IMR-90 (cell line): Measurements from ENCODE around the gene LIN37. TPM values are rescaled to one million over a fixed set of nuclear protein-coding genes. Genes with fewer than 3 reads are reported as not detected.

Source experiments
- ATAC-seq: fragments of 200-7000 bp; cut with Tn5 transposase; 2 replicates; pipeline ENCODE4 v1.9.1; 2020; ENCODE audit warnings: low read depth, mild to moderate bottlenecking, moderate library complexity
- BruUV-seq: library from RNA; stranded (reverse); fragments of 400-500 nt; replicated peaks from 2 replicates; lab custom pipeline; 2021; lab: Mats Ljungman, UMichigan
- CTCF ChIA-PET: fragments of 300-600 bp; formaldehyde crosslinking; extraction: SDS; loops from one replicate; lab custom pipeline; 2021; ENCODE audit warnings: antibody characterized with exemption; lab: Yijun Ruan, JAX
- POLR2A ChIA-PET: fragments of 300-600 bp; sonication (Branson Sonifier 250); formaldehyde crosslinking; loops from one replicate; lab custom pipeline; 2022; ENCODE audit warnings: antibody characterized with exemption; ENCODE audit not compliant: unreplicated experiment; lab: Charles Lee
- DNase-seq: peaks from one replicate; pipeline ENCODE4 v3.0.0; 2013
- H2AFZ ChIP-seq: replicated peaks from 2 replicates; pipeline ENCODE3; 2013; ENCODE audit warnings: low read length, mild to moderate bottlenecking; ENCODE audit not compliant: poor library complexity
- H2AK5ac ChIP-seq: 2 replicates; pipeline ENCODE4 v1.6.1; 2013; ENCODE audit warnings: low read depth, low read length, inconsistent platforms
- H2AK9ac ChIP-seq: replicated peaks from 2 replicates; pipeline ENCODE3; 2013; ENCODE audit warnings: mild to moderate bottlenecking, low read depth, low read length, moderate library complexity; ENCODE audit not compliant: poor library complexity
- H2BK120ac ChIP-seq: 2 replicates; pipeline ENCODE4 v1.6.1; 2013; ENCODE audit warnings: low read depth, low read length, inconsistent platforms
- H2BK15ac ChIP-seq: 3 replicates; pipeline ENCODE4 v1.6.1; 2013; ENCODE audit warnings: low read depth, low read length, inconsistent platforms
- H2BK20ac ChIP-seq: 2 replicates; pipeline ENCODE4 v1.6.1; 2013; ENCODE audit warnings: low read depth, mild to moderate bottlenecking, inconsistent platforms, low read length, moderate library complexity
- H2BK5ac ChIP-seq: 2 replicates; pipeline ENCODE4 v1.6.1; 2013; ENCODE audit warnings: mild to moderate bottlenecking, low read depth, low read length, inconsistent platforms; ENCODE audit not compliant: poor library complexity, severe bottlenecking
- H3K14ac ChIP-seq: replicated peaks from 2 replicates; pipeline ENCODE4 v1.6.1; 2013; ENCODE audit warnings: low read depth, low read length, inconsistent platforms
- H3K18ac ChIP-seq: 2 replicates; pipeline ENCODE4 v1.6.1; 2013; ENCODE audit warnings: low read depth, low read length, control low read depth
- H3K23ac ChIP-seq: 2 replicates; pipeline ENCODE4 v1.6.1; 2013; ENCODE audit warnings: low read depth, low read length, inconsistent platforms
- H3K27ac ChIP-seq: 2 replicates; pipeline ENCODE4 v1.5.1; 2013; ENCODE audit warnings: mild to moderate bottlenecking, control low read depth, low read length; ENCODE audit not compliant: insufficient read depth
- H3K27me3 ChIP-seq: 2 replicates; pipeline ENCODE4 v1.6.1; 2013; ENCODE audit warnings: low read length; ENCODE audit not compliant: control insufficient read depth, insufficient read depth
- H3K36me3 ChIP-seq: 2 replicates; pipeline ENCODE4 v1.6.1; 2013; ENCODE audit warnings: low read length, mixed read lengths; ENCODE audit not compliant: control insufficient read depth, insufficient read depth
- H3K4ac ChIP-seq: 2 replicates; pipeline ENCODE4 v1.6.1; 2013; ENCODE audit warnings: low read depth, low read length, inconsistent platforms
- H3K4me1 ChIP-seq: 2 replicates; pipeline ENCODE4 v1.6.1; 2013; ENCODE audit warnings: low read length, mixed read lengths; ENCODE audit not compliant: control insufficient read depth, insufficient read depth
- H3K4me2 ChIP-seq: 2 replicates; pipeline ENCODE4 v1.6.1; 2013; ENCODE audit warnings: low read depth, mild to moderate bottlenecking, control low read depth, low read length, moderate library complexity
- H3K4me3 ChIP-seq: 2 replicates; pipeline ENCODE4 v1.5.1; 2013; ENCODE audit warnings: low read depth, mild to moderate bottlenecking, control low read depth, low read length, moderate library complexity; ENCODE audit not compliant: insufficient read depth
- H3K56ac ChIP-seq: 2 replicates; pipeline ENCODE4 v1.6.1; 2013; ENCODE audit warnings: low read length, inconsistent platforms; ENCODE audit not compliant: insufficient read depth; ENCODE audit errors: extremely low read depth
- H3K79me1 ChIP-seq, 2 experiments: 2 replicates each; pipeline ENCODE4 v1.6.1; 2013; ENCODE audit warnings: low read length in 2 of 2, inconsistent platforms in 1 of 2, low read depth in 1 of 2
- H3K9ac ChIP-seq: 2 replicates; pipeline ENCODE4 v1.6.1; 2013; ENCODE audit warnings: low read depth, low read length, control low read depth
- H3K9me1 ChIP-seq: 2 replicates; pipeline ENCODE4 v1.6.1; 2013; ENCODE audit warnings: low read length, inconsistent platforms; ENCODE audit not compliant: insufficient read depth
- H3K9me3 ChIP-seq: 2 replicates; pipeline ENCODE4 v1.6.1; 2013; ENCODE audit warnings: low read length; ENCODE audit not compliant: control insufficient read depth, insufficient read depth
- H4K20me1 ChIP-seq: 2 replicates; pipeline ENCODE4 v1.6.1; 2013; ENCODE audit warnings: low read length, inconsistent platforms; ENCODE audit not compliant: insufficient read depth
- H4K5ac ChIP-seq: 2 replicates; pipeline ENCODE4 v1.6.1; 2013; ENCODE audit warnings: mild to moderate bottlenecking, low read depth, low read length, control low read depth
- H4K8ac ChIP-seq, 2 experiments: 2 replicates each; pipeline ENCODE4 v1.6.1; 2013; ENCODE audit warnings: low read depth in 2 of 2, low read length in 2 of 2, control low read depth in 1 of 2, inconsistent platforms in 1 of 2
- H4K91ac ChIP-seq: 2 replicates; pipeline ENCODE4 v1.6.1; 2013; ENCODE audit warnings: low read depth, low read length, inconsistent platforms; ENCODE audit not compliant: insufficient read depth
- BHLHE40 ChIP-seq: fragments of 150-350 bp; IDR thresholded peaks from 2 replicates; pipeline ENCODE4 v1.6.1; 2016; ENCODE audit warnings: mild to moderate bottlenecking, low read depth, low read length
- MXI1 ChIP-seq: IDR thresholded peaks from 2 replicates; pipeline ENCODE4 v1.6.1; 2012; ENCODE audit warnings: low read depth, mild to moderate bottlenecking, low read length, moderate library complexity, borderline replicate concordance
- RCOR1 ChIP-seq: IDR thresholded peaks from 2 replicates; pipeline ENCODE4 v1.6.1; 2012; ENCODE audit warnings: mild to moderate bottlenecking, low read length, improper control_type of control experiment; ENCODE audit not compliant: insufficient replicate concordance
- SMC3 ChIP-seq: fragments of 150-350 bp; IDR thresholded peaks from 2 replicates; pipeline ENCODE4 v1.6.1; 2016; ENCODE audit warnings: low read depth, mild to moderate bottlenecking, antibody characterized with exemption, low read length, moderate library complexity
- WGBS, 2 experiments: methylation state at CpG; one replicate each; pipeline versions ENCODE4 v1.1.5 to v1.1.7; 2013; ENCODE audit warnings: missing lambda C conversion rate in 2 of 2; ENCODE audit not compliant: insufficient read length in 1 of 2; ENCODE audit errors: extremely low coverage in 2 of 2; 5-methylcytosine and 5-hydroxymethylcytosine counted together
- dilution Hi-C: fragments of 300-500 bp; cut with HindIII; formaldehyde crosslinking; loops from one replicate; pipeline ENCODE4 v1.14.3; 2018; ENCODE audit warnings: low sequenced_read_pairs; ENCODE audit not compliant: unreplicated experiment
- in situ Hi-C: fragments of 300-500 bp; cut with MboI; formaldehyde crosslinking; loops from 3 replicates; pipeline ENCODE4 v1.14.3; 2019; ENCODE audit warnings: low sequenced_read_pairs, inconsistent platforms, mixed read lengths
- intact Hi-C: fragments of 100-400 bp; cut with micrococcal nuclease; formaldehyde crosslinking; loops from 2 replicates; pipeline ENCODE4 v1.10.0; 2022
- polyA plus RNA-seq, 3 experiments: library from polyadenylated mRNA; depleted of rRNA; stranded (reverse); fragments of >200 nt; gene quantifications; 2 replicates each; pipeline ENCODE4 v1.2.3, GENCODE V29; 2012; ENCODE audit warnings: low replicate concordance in 1 of 3
- total RNA-seq: library from RNA; depleted of rRNA; stranded (reverse); fragments of >200 nt; gene quantifications from 2 replicates; pipeline ENCODE4 v1.2.3, GENCODE V29; 2012

The LIN37 gene
- total and polyA plus RNA-seq, 2 of the 4 experiments (the other 2 are of a cell fraction) = 12.7 to 23.1 TPM

- 93% methylated on average over 5 of the region's 23 CpGs; no CpG with 5 or more reads in 1 of the 2 experiments for WGBS, 2 experiments
- H2AK9ac ChIP-seq = no peak overlapping the region
- no peak overlapping the region for H3K23ac ChIP-seq
- H4K8ac ChIP-seq = no peak overlapping the region
- no peak overlapping the region for H3K9ac ChIP-seq
- H2AFZ ChIP-seq = no peak overlapping the region
- H3K4me3 ChIP-seq = no peak overlapping the region
- intact Hi-C loops = no loop called here
- BruUV-seq = no TSS peak
- peaks cover 18% of the 10 kb centered on the region for H4K20me1 ChIP-seq
- no peaks in the 10 kb centered on the region for H3K9me1 ChIP-seq
- dilution Hi-C loops = no loop called here
- H2BK120ac ChIP-seq = no peak overlapping the region
- no peak for ATAC-seq
- no peak overlapping the region for H4K5ac ChIP-seq
- TF ChIP-seq BHLHE40 (no peak), SMC3 (no peak), MXI1 (no peak), RCOR1 (no peak)
- H4K91ac ChIP-seq = no peak overlapping the region
- H3K27ac ChIP-seq = no peak overlapping the region
- H2AK5ac ChIP-seq = no peak overlapping the region
- no peak overlapping the region for H2BK5ac ChIP-seq
- H3K4ac ChIP-seq = no peak overlapping the region
- no peak overlapping the region for H2BK15ac ChIP-seq
- no peak overlapping the region for H3K56ac ChIP-seq
- no peak overlapping the region for H2BK20ac ChIP-seq
- H3K27me3 ChIP-seq = no peaks in the 10 kb centered on the region
- no peak overlapping the region for H3K18ac ChIP-seq
- H3K4me1 ChIP-seq = no peaks in the 10 kb centered on the region
- no peak overlapping the region for H3K14ac ChIP-seq
- H3K4me2 ChIP-seq = no peak overlapping the region
- H3K79me1 ChIP-seq = peaks cover 12 to 29% of the 10 kb centered on the region in 2 experiments; a peak in 3 of 4 replicates
- H3K9me3 ChIP-seq = no peaks in the 10 kb centered on the region
- in situ Hi-C loops = no loop called here
- ChIA-PET POLR2A (no interaction called here), CTCF (no interaction called here)
- no peak for DNase-seq
- peaks cover 90% of the 10 kb centered on the region for H3K36me3 ChIP-seq
Observed at GRCh38 chr19:35725216-35725861, 23.0 kb upstream of the LIN37 start.
